Fibroblast of mammary gland (primary cell): ENCODE data around the gene TRMT112.
"Not testable (repeated sequence)": the region's sequence is repeated elsewhere in the genome, so short reads cannot be mapped to it uniquely, and the experiment has no call there.

Experiments
- DNase-seq: peaks from one replicate; pipeline ENCODE4 v3.0.0-alpha.2; 2010; ENCODE audit warnings: low read depth
- H3K4me3 ChIP-seq: 2 replicates; pipeline ENCODE4 v1.5.1; 2011; ENCODE audit warnings: low read depth, mild to moderate bottlenecking, low read length, moderate library complexity; ENCODE audit not compliant: control insufficient read depth
- CTCF ChIP-seq: conservative IDR thresholded peaks from 2 replicates; pipeline ENCODE4 v1.5.1; 2011; ENCODE audit warnings: low read depth, low read length, inconsistent platforms; ENCODE audit not compliant: control insufficient read depth, insufficient read depth

Gene TRMT112

GRCh38 chr11:64327375-64327774 is 10.0 kb upstream of the TRMT112 start:
- DNase-seq = no peak
- no peak for TF ChIP-seq CTCF
- no peak overlapping the region for H3K4me3 ChIP-seq

- no peak for DNase-seq
- TF ChIP-seq CTCF = no peak
- H3K4me3 ChIP-seq = no peak overlapping the region
These were observed 7.5 kb upstream of the TRMT112 start for GRCh38 chr11:64324692-64325469.

GRCh38 chr11:64323984-64324383 is 6.6 kb upstream of the TRMT112 start:
- not testable (repeated sequence) for H3K4me3 ChIP-seq, DNase-seq

- DNase-seq = no peak
- TF ChIP-seq CTCF = no peak
- H3K4me3 ChIP-seq = no peak overlapping the region
These were observed 6.0 kb upstream of the TRMT112 start for GRCh38 chr11:64323373-64323772.

GRCh38 chr11:64322925-64323260 is 5.5 kb upstream of the TRMT112 start:
- no peak overlapping the region for H3K4me3 ChIP-seq
- no peak for TF ChIP-seq CTCF
- DNase-seq = no peak

- no peak overlapping the region for H3K4me3 ChIP-seq
- DNase-seq = no peak
- TF ChIP-seq CTCF = no peak
These were observed 4.2 kb upstream of the TRMT112 start for GRCh38 chr11:64321533-64321932.

- no peak for DNase-seq
- no peak overlapping the region for H3K4me3 ChIP-seq
- TF ChIP-seq CTCF = no peak
These were observed 3.7 kb upstream of the TRMT112 start for GRCh38 chr11:64321026-64321425.
